ENCODE data around the gene SGMS1.
"Not testable (repeated sequence)": the region's sequence is repeated elsewhere in the genome, so short reads cannot be mapped to it uniquely, and the experiment has no call there.

The SGMS1 gene

DNA sequence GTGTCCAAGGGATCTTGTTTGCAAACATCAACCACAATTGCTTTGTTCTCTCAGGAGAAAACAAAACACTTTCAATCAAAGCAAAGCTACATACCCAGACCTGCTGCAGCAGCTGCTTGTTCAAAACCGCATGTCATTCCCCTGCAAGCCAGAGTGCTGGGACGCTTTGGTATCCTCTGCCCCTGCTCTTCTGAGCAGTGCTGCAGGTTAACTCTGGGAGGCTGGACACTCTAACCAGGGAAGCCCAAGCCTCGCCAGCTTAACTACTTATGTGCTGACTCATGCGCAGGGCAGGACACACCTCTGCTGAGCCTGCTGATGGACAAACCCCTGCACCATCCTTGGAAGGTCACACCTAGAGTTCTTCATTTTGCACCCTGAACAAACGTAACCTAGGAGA lies 344.3 kb downstream of the SGMS1 start:
- Histone ChIP-seq H3K36me3 (ENCODE audit: control insufficient read depth in 1 of 2, insufficient read depth in 2 of 2, low read length in 2 of 2) (no peaks in the 10 kb centered on the region), H3K27me3 (ENCODE audit: low read depth, low read length) (no peaks in the 10 kb centered on the region), H3K27ac (ENCODE audit: low read length) (no peak overlapping the region), H3K9me3 (ENCODE audit: control insufficient read depth in 1 of 2, low read length in 2 of 2) (no peaks in the 10 kb centered on the region), H3K4me3 (ENCODE audit: low read depth in 1 of 2, low read length in 2 of 2) (no peak overlapping the region), H3K4me1 (ENCODE audit: control insufficient read depth in 1 of 2, insufficient read depth in 2 of 2, low read length in 2 of 2) (no peaks in the 10 kb centered on the region)

DNA sequence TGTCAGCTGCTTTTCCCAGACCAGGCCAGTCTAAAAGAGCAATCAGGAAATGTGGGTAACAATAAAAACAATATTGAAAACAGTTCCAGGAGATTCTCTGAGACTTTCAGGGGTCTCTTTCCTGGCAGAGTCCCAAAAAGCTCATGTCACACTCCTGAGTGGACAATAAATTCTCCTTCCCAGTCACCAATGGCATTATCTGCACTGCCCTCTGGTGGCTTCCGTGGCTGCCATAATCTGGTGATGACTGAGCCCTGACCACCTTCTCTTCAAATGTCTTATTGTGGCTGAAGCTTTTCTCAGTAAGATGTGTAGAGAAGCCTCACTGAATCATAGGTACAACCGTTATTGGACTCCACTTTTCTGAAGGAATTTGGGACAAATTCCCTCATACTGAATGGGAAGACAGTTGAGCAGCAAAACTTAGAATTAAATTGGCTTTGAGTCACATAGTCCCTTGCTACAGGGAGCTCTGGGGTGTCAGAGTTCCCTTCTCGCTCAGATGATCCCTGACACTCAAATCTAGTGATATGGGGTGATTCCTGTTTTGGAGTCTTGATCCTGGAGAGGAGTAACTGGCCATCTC lies 348.0 kb downstream of the SGMS1 start:
- H3K36me3 ChIP-seq (ENCODE audit: control insufficient read depth in 1 of 2, insufficient read depth in 2 of 2, low read length in 2 of 2): no peaks in the 10 kb centered on the region
- no peaks in the 10 kb centered on the region for H3K27me3 ChIP-seq (ENCODE audit: low read depth, low read length)
- H3K4me3 ChIP-seq (ENCODE audit: low read depth in 1 of 2, low read length in 2 of 2): no peak overlapping the region
- H3K4me1 ChIP-seq (ENCODE audit: control insufficient read depth in 1 of 2, insufficient read depth in 2 of 2, low read length in 2 of 2): no peaks in the 10 kb centered on the region
- H3K27ac ChIP-seq (ENCODE audit: low read length): no peak overlapping the region
- H3K9me3 ChIP-seq (ENCODE audit: control insufficient read depth in 1 of 2, low read length in 2 of 2): no peaks in the 10 kb centered on the region

DNA sequence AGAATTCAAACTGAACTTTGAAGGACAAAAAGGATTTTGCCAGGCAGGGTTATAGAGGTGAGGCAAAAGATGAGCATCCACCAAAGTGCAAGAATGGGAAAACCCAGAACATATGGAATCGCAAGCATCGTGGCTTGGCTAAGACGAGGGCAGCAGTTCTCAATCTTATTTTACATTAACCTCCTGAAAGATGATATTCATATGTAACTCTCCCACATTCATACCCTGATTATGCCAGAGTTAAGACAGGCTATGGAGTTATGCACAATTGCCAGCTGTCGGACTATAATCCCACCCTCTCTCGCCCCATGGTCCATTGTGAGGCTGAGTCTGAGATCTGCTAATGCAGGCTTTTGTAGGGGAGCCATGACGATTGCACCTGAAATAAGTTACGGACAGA lies 351.2 kb downstream of the SGMS1 start:
- Histone ChIP-seq H3K4me1 (ENCODE audit: control insufficient read depth in 1 of 2, insufficient read depth in 2 of 2, low read length in 2 of 2) (no peaks in the 10 kb centered on the region), H3K36me3 (ENCODE audit: control insufficient read depth in 1 of 2, insufficient read depth in 2 of 2, low read length in 2 of 2) (no peaks in the 10 kb centered on the region), H3K27ac (ENCODE audit: low read length) (no peak overlapping the region), H3K9me3 (ENCODE audit: control insufficient read depth in 1 of 2, low read length in 2 of 2) (no peaks in the 10 kb centered on the region), H3K4me3 (ENCODE audit: low read depth in 1 of 2, low read length in 2 of 2) (no peak overlapping the region), H3K27me3 (ENCODE audit: low read depth, low read length) (no peaks in the 10 kb centered on the region)

DNA sequence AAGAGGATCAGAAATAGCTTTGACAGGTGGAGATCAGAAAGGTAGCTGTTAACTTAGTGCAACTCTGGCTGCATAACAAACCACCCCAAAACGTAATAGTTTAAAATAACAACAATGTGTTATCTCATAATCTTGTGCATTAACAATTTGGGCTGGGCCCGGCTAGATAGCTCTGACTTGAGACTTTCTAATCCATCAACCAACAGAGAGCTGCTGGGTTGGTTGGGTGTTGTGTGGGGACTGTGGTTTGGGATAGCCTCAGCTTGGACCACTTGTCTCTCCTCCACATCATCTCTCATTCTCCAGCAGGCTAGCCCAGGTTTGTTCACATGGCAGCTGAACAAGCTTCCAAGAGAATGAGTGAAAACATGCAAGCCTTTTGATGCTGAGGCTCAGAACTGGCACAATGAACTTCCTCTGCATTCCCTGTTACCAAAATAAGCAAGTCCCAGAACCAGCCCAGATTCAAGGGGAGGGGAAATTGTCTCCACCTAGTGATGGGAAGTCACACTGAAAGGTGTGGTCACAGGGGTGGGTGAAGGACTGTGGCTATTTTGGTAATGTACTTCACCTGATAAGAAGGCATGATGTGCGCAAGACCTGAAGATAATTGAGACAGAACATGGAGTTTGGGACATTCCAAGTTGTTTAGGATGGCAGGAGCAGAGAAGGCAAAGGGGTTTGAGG lies 352.0 kb downstream of the SGMS1 start:
- Histone ChIP-seq H3K4me1 (ENCODE audit: control insufficient read depth in 1 of 2, insufficient read depth in 2 of 2, low read length in 2 of 2) (no peaks in the 10 kb centered on the region), H3K36me3 (ENCODE audit: control insufficient read depth in 1 of 2, insufficient read depth in 2 of 2, low read length in 2 of 2) (no peaks in the 10 kb centered on the region), H3K27me3 (ENCODE audit: low read depth, low read length) (no peaks in the 10 kb centered on the region), H3K4me3 (ENCODE audit: low read depth in 1 of 2, low read length in 2 of 2) (no peak overlapping the region), H3K27ac (ENCODE audit: low read length) (no peak overlapping the region), H3K9me3 (ENCODE audit: control insufficient read depth in 1 of 2, low read length in 2 of 2) (no peaks in the 10 kb centered on the region)

DNA sequence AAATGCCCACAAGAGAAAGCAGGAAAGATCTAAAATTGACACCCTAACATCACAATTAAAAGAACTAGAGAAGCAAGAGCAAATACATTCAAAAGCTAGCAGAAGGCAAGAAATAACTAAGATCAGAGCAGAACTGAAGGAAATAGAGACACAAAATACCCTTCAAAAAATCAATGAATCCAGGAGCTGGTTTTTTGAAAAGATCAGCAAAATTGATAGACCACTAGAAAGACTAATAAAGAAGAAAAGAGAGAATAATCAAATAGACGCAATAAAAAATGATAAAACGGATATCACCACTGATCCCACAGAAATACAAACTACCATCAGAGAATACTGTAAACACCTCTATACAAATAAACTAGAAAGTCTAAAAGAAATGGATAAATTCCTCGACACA lies 355.9 kb downstream of the SGMS1 start:
- not testable (repeated sequence) for H3K27me3 ChIP-seq (ENCODE audit: low read depth, low read length); H3K4me3 ChIP-seq (ENCODE audit: low read depth in 1 of 2, low read length in 2 of 2); H3K36me3 ChIP-seq (ENCODE audit: control insufficient read depth in 1 of 2, insufficient read depth in 2 of 2, low read length in 2 of 2); H3K27ac ChIP-seq (ENCODE audit: low read length); H3K4me1 ChIP-seq (ENCODE audit: control insufficient read depth in 1 of 2, insufficient read depth in 2 of 2, low read length in 2 of 2); H3K9me3 ChIP-seq (ENCODE audit: control insufficient read depth in 1 of 2, low read length in 2 of 2)

DNA sequence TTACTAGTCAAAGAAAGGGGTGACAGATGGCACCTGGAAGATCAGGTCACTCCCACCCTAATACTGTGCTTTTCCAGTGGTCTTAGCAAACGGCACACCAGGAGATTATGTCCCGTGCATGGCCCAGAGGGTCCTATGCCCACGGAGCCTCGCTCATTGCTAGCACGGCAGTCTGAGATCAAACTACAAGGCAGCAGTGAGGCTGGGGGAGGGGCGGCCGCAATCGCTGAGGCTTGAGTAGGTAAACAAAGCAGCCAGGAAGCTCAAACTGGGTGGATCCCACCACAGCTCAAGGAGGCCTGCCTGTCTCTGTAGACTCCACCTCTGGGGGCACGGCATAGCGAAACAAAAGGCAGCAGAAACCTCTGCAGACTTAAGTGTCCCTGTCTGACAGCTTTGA lies 361.1 kb downstream of the SGMS1 start:
- not testable (repeated sequence) for H3K9me3 ChIP-seq (ENCODE audit: control insufficient read depth in 1 of 2, low read length in 2 of 2); H3K27me3 ChIP-seq (ENCODE audit: low read depth, low read length); H3K4me3 ChIP-seq (ENCODE audit: low read depth in 1 of 2, low read length in 2 of 2); H3K4me1 ChIP-seq (ENCODE audit: control insufficient read depth in 1 of 2, insufficient read depth in 2 of 2, low read length in 2 of 2); H3K36me3 ChIP-seq (ENCODE audit: control insufficient read depth in 1 of 2, insufficient read depth in 2 of 2, low read length in 2 of 2); H3K27ac ChIP-seq (ENCODE audit: low read length)

DNA sequence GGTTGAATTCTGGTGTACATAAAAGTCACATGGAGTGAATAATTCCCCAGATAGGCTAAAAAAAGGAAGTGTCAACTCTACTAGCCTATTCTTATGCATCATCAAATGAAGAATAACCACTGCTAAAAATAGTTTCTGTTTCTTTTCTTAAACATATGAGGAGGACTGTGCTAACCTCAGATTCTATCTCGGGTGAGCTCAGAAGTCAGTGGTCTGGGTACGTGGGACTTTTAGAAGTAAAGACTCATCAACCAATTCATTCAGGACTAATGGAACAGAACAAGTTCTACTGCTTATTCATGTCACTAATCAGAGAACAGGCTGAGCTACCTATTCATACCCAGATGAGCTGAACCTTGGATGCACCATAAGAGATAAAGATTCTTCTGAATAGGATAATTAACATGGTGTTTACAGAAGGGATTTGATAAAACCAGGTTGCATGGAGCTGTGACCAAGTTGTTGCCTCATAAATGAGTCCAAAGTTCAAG lies 362.9 kb downstream of the SGMS1 start:
- Histone ChIP-seq H3K36me3 (ENCODE audit: control insufficient read depth in 1 of 2, insufficient read depth in 2 of 2, low read length in 2 of 2) (no peaks in the 10 kb centered on the region), H3K27ac (ENCODE audit: low read length) (no peak overlapping the region), H3K4me3 (ENCODE audit: low read depth in 1 of 2, low read length in 2 of 2) (no peak overlapping the region), H3K27me3 (ENCODE audit: low read depth, low read length) (no peaks in the 10 kb centered on the region), H3K4me1 (ENCODE audit: control insufficient read depth in 1 of 2, insufficient read depth in 2 of 2, low read length in 2 of 2) (no peaks in the 10 kb centered on the region), H3K9me3 (ENCODE audit: control insufficient read depth in 1 of 2, low read length in 2 of 2) (no peaks in the 10 kb centered on the region)

All from muscle layer of duodenum (tissue), 2 donors.